Measurements from ENCODE around the gene NT5C1A. TPM values are rescaled to one million over a fixed set of nuclear protein-coding genes. Genes with fewer than 3 reads are reported as not detected.

NT5C1A gene
- polyA plus RNA-seq, 1 experiment, result not detected

- Histone ChIP-seq H3K27me3 (ENCODE audit: control insufficient read depth, insufficient read depth, low read length) (peaks cover 13% of the 10 kb centered on the region), H3K4me3 (ENCODE audit: low read depth, low read length) (no peak overlapping the region), H3K27ac (ENCODE audit: low read depth, low read length) (no peak overlapping the region), H3K9me3 (ENCODE audit: control insufficient read depth, insufficient read depth, low read length) (no peaks in the 10 kb centered on the region; the same call in 1 of the 2 replicates)
- no peak for DNase-seq (ENCODE audit: low read depth, low spot score)
- ChIA-PET POLR2A (no interaction called here), CTCF (no interaction called here)
- no peak for TF ChIP-seq CTCF (IDR thresholded peaks at IDR 0.05; ENCODE audit: low read depth, low read length)
Measured at GRCh38 chr1:39625009-39625408, 46.9 kb downstream of the NT5C1A start.

GRCh38 chr1:39623053-39623452, 48.9 kb downstream of the NT5C1A start:
- H3K9me3 ChIP-seq (ENCODE audit: control insufficient read depth, insufficient read depth, low read length), result no peaks in the 10 kb centered on the region; the same call in 1 of the 2 replicates
- TF ChIP-seq CTCF (IDR thresholded peaks at IDR 0.05; ENCODE audit: low read depth, low read length), result no peak
- ChIA-PET CTCF (interaction anchor here (1.0 to 1.5 kb wide), 2 partner anchors 14 to 17 kb away, joined by 3 read pairs; no protein-coding TSS in a partner anchor), POLR2A (no interaction called here)
- H3K4me3 ChIP-seq (ENCODE audit: low read depth, low read length), result no peak overlapping the region
- no peak for DNase-seq (ENCODE audit: low read depth, low spot score)
- H3K27ac ChIP-seq (ENCODE audit: low read depth, low read length), result no peak overlapping the region
- H3K27me3 ChIP-seq (ENCODE audit: control insufficient read depth, insufficient read depth, low read length), result peaks cover 17% of the 10 kb centered on the region

GRCh38 chr1:39622427-39622826, 49.5 kb downstream of the NT5C1A start:
- no peak for TF ChIP-seq CTCF (IDR thresholded peaks at IDR 0.05; ENCODE audit: low read depth, low read length)
- ChIA-PET CTCF (interaction anchor here (0.9 to 1.5 kb wide), 3 partner anchors 12 to 16 kb away, joined by 3 to 4 read pairs (median 3); no protein-coding TSS in a partner anchor), POLR2A (interaction anchor here (0.6 kb wide), 1 partner anchor 35 kb away, joined by 3 read pairs; no protein-coding TSS in a partner anchor)
- Histone ChIP-seq H3K9me3 (ENCODE audit: control insufficient read depth, insufficient read depth, low read length) (no peaks in the 10 kb centered on the region; the same call in 1 of the 2 replicates), H3K27ac (ENCODE audit: low read depth, low read length) (no peak overlapping the region), H3K4me3 (ENCODE audit: low read depth, low read length) (no peak overlapping the region), H3K27me3 (ENCODE audit: control insufficient read depth, insufficient read depth, low read length) (peaks cover 17% of the 10 kb centered on the region)
- no peak for DNase-seq (ENCODE audit: low read depth, low spot score)

GRCh38 chr1:39620659-39621165, 51.2 kb downstream of the NT5C1A start:
- no peak overlapping the region for H3K4me3 ChIP-seq (ENCODE audit: low read depth, low read length)
- peaks cover 16% of the 10 kb centered on the region for H3K27me3 ChIP-seq (ENCODE audit: control insufficient read depth, insufficient read depth, low read length)
- peaks cover 3% of the 10 kb centered on the region; the same call in 1 of the 2 replicates for H3K9me3 ChIP-seq (ENCODE audit: control insufficient read depth, insufficient read depth, low read length)
- ChIA-PET CTCF (interaction anchor here (0.9 to 1.1 kb wide), 2 partner anchors 15 to 53 kb away, joined by 3 to 4 read pairs; no protein-coding TSS in a partner anchor), POLR2A (no interaction called here)
- TF ChIP-seq CTCF (IDR thresholded peaks at IDR 0.05; ENCODE audit: low read depth, low read length), result no peak
- no peak overlapping the region for H3K27ac ChIP-seq (ENCODE audit: low read depth, low read length)
- no peak for DNase-seq (ENCODE audit: low read depth, low spot score)

GRCh38 chr1:39617488-39618049, 54.3 kb downstream of the NT5C1A start:
- no peak overlapping the region for H3K27ac ChIP-seq (ENCODE audit: low read depth, low read length)
- CTCF ChIA-PET, result interaction anchor here (0.7 to 3.9 kb wide), 5 partner anchors 11 to 71 kb away, joined by 3 to 21 read pairs (median 3); no protein-coding TSS in a partner anchor
- no peak overlapping the region for H3K4me3 ChIP-seq (ENCODE audit: low read depth, low read length)
- TF ChIP-seq CTCF (IDR thresholded peaks at IDR 0.05; ENCODE audit: low read depth, low read length), result no peak
- no peak for DNase-seq (ENCODE audit: low read depth, low spot score)
- H3K9me3 ChIP-seq (ENCODE audit: control insufficient read depth, insufficient read depth, low read length), result peaks cover 3% of the 10 kb centered on the region; the same call in 1 of the 2 replicates
- peaks cover 7% of the 10 kb centered on the region for H3K27me3 ChIP-seq (ENCODE audit: control insufficient read depth, insufficient read depth, low read length)
- POLR2A ChIA-PET, result no interaction called here
